ENCODE measurements around the gene TMC2.

The TMC2 gene

DNA sequence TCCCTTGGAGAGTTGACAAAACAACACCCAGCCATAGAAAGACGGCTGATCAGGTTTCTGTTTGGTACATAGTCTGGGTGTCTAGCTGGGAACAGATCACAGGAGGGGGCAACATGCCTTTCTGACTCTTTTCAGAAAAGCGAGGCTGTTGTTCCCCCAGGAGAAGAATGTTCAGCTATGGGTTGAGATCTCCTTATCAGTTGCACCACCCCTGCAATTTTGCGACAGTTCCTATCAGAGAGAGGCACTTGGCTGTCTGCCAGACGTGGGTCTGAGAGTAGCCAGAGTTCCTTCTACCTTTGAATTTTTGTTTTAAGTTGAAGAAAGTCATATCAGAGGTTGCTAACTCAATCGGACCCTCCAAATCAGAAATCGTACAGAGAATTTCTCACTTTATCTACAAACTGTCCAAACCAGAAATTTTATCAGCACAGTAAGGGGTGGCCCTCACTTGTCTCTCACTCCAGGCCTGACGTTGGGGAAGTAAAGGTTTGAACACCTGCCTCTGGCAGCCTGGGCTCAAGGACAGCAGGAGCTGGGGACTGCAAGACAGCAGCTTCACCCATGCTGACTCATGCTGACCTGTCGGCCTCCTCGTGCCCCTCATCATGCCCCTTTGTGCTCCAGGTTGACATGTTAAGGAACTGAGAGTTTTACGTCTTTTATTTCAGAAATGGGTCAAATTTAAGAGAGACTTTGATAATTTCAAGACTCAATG is 42.3 kb downstream of the TMC2 start:
- no peak for DNase-seq (ENCODE audit: low read depth)

- DNase-seq (ENCODE audit: low read depth) = peak; percentile 61
These were observed 49.4 kb downstream of the TMC2 start for GRCh38 chr20:2585811-2586210.

- DNase-seq (ENCODE audit: low read depth) = no peak
These were observed 57.4 kb downstream of the TMC2 start for GRCh38 chr20:2593756-2594155.

- no peak for DNase-seq (ENCODE audit: low read depth)
These were observed 58.7 kb downstream of the TMC2 start for GRCh38 chr20:2595076-2595475.

GRCh38 chr20:2596673-2597279 is 60.4 kb downstream of the TMC2 start:
- no peak for DNase-seq (ENCODE audit: low read depth)

DNA sequence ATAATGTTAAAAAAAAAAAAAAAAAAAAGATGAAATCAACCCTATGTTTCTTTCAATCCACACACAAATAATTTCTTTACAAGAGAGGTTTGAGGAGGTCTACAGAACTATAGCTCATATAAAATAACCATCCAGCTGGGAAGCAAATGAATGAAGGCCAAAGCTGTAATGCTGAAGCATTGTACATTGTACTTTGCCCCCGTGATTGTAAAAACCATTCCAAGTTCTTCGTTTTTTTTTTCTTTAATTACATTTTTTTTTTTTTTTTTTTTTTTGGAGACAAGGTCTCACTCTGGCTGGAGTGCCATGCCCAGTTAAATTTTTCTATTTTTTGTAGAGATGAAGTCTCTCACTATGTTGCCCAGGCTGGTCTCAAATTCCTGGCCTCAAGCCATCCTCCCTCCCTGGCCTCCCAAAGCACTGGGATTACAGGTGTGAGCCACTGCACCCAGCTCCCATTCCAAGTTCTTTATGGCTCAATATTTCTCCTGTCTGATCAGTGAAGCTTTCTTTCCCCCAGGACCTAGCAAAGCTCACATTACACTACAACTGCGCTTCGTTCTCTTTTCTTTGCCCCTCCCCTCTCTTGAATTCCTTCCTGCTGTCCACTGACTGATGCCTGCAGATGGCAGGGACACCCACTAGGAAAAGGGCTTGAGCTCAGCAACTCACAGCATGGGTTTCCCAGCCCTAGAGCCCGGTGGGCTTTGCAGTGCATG is 63.1 kb downstream of the TMC2 start:
- DNase-seq (ENCODE audit: low read depth) = no peak

- no peak for DNase-seq (ENCODE audit: low read depth)
These were observed 65.8 kb downstream of the TMC2 start for GRCh38 chr20:2602046-2602735.

- no peak for DNase-seq (ENCODE audit: low read depth)
These were observed 66.4 kb downstream of the TMC2 start for GRCh38 chr20:2602746-2603145.

- no peak for DNase-seq (ENCODE audit: low read depth)
These were observed 67.6 kb downstream of the TMC2 start for GRCh38 chr20:2603816-2604505.

GRCh38 chr20:2604506-2604835 is 68.1 kb downstream of the TMC2 start:
- DNase-seq (ENCODE audit: low read depth) = no peak

- DNase-seq (ENCODE audit: low read depth) = no peak
These were observed 70.2 kb downstream of the TMC2 start for GRCh38 chr20:2606507-2607006.

DNA sequence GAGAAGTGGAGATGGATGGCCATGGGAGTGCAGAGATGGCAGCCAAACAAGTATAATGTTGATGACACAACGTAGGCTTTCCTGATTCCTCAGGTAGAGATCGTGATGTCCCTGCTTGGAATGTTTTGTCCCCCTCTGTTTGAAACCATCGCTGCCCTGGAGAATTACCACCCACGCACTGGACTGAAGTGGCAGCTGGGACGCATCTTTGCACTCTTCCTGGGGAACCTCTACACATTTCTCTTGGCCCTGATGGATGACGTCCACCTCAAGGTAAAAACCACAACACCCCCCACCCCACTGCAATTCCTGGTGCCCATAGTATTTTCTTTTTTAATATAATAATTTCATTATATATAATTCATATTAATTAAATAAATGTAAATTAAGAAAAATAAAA is 74.0 kb downstream of the TMC2 start:
- no peak for DNase-seq (ENCODE audit: low read depth)

DNA sequence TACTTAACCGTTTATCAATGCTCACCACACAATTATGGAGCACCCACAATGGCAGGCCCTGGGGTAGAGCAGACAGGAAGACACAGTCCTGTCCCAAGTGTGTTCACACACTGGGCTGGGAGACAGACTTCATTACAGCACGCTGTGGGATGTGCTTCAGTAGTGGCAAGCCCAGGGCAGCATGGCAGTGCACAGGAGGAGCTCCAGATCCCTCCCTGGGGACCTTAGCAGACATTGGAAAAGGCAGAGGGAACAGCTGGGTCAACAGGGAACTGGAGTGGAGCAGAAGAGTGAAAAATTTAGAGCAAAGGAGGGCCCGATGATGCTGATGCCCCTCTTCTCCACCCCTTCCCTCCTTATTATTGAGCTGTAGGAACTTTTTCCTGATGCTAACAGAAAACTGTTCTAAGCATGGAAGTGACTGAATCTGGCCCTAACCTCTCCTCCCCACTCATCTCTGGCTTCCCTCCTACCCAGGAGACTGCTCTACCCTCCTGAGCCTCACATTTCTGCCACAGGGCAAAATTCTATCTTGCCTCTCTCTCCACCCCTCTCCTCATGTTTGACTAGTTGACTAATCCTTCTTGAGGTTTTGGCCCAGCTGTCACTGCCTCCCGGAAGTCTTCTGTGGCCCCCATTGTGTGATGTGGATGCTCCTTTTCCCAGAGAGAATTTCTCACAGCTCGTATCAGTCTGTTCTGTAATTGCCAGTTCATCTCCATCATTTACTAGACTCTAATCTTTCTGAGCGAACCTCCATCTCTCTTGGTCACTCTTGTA is 74.8 kb downstream of the TMC2 start:
- no peak for DNase-seq (ENCODE audit: low read depth)

GRCh38 chr20:2612073-2612472 is 75.7 kb downstream of the TMC2 start:
- DNase-seq (ENCODE audit: low read depth) = no peak

GRCh38 chr20:2616634-2617033 is 80.3 kb downstream of the TMC2 start:
- no peak for DNase-seq (ENCODE audit: low read depth)

DNA sequence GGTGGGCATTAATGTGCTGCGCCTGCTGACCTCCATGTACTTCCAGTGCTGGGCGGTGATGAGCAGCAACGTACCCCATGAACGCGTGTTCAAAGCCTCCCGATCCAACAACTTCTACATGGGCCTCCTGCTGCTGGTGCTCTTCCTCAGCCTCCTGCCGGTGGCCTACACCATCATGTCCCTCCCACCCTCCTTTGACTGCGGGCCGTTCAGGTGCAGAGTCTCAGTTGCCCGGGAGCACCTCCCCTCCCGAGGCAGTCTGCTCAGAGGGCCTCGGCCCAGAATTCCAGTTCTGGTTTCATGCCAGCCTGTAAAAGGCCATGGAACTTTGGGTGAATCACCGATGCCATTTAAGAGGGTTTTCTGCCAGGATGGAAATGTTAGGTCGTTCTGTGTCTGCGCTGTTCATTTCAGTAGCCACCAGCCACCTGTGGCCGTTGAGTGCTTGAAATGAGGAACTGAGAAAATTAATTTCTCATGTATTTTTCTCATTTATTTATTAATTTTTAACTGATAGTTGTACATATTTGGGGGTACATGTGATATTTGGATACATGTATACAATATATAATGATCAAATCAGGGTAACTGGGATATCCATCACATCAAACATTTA is 80.8 kb downstream of the TMC2 start:
- no peak for DNase-seq (ENCODE audit: low read depth)

DNA sequence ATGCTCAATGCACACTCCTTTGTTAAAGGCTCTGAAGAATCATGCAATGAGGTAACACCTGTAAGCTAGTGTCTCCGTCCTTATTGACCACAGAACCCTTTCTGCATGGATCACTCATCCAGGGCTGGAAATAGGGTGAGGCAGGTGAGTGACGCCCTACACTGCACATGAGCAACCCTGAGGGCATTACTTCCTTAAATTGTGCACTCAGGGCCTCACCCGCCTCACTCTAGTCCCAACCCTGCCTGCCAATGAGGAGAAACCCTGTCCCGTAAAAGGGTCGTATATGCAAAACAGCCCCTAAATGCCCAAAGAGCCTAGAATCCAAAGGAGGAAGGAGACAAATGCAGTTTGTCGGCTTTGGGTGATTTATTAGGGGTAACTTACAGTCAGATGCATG is 82.4 kb downstream of the TMC2 start:
- DNase-seq (ENCODE audit: low read depth) = no peak

DNA sequence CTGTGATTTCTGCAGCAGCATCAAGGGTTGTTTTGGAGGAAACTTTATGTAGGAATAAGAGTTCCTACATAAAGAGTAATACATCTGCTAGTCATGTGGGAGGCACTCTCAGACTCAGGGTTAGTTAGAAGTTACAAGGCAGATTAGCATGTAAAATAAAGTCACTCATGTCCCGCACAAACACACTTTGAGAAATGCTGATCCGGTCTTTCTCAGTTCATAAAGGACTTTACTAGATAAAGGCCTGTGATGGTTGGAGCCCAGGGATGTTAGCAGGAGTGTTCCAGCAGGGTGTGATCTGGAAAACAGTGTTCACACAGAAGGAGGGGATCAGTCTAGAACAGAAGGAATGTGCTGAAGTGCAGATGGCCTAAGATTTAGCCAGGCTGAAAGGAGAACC is 83.0 kb downstream of the TMC2 start:
- DNase-seq (ENCODE audit: low read depth) = no peak

GRCh38 chr20:2619961-2620595 is 83.7 kb downstream of the TMC2 start:
- DNase-seq (ENCODE audit: low read depth) = peak; percentile 26

- DNase-seq (ENCODE audit: low read depth) = no peak
These were observed 87.8 kb downstream of the TMC2 start for GRCh38 chr20:2624190-2624589.

Measured in HS-27A (cell line).